Prostate gland (tissue), 2 donors: ENCODE measurements around the gene TBX5.

Experiments used
- CTCF ChIP-seq, 4 experiments: fragments of 200-600 bp in 2 of 4; fragments of 450-650 bp in 2 of 4; sonication (generic) in 2 of 4; IDR thresholded peaks; 1 replicate in 3 of 4; 2 replicates in 1 of 4; pipeline ENCODE4 v1.5.1; 2016 to 2019; ENCODE audit warnings: antibody characterized with exemption in 4 of 4, mild to moderate bottlenecking in 2 of 4, moderate library complexity in 2 of 4
- POLR2A ChIP-seq: fragments of 450-650 bp; IDR thresholded peaks from one replicate; pipeline ENCODE4 v1.6.1; 2016; ENCODE audit warnings: antibody characterized with exemption, mild to moderate bottlenecking
- POLR2AphosphoS5 ChIP-seq: sonication (generic); formaldehyde crosslinking; IDR thresholded peaks from one replicate; pipeline ENCODE4 v1.6.1; 2017; ENCODE audit warnings: antibody characterized with exemption

- TF ChIP-seq CTCF (IDR thresholded peaks at IDR 0.05) (no peak), POLR2A (no peak), POLR2AphosphoS5 (no peak)
Measured at GRCh38 chr12:114439817-114440216, 33.9 kb upstream of the TBX5 start.
